GM12878 (cell line): ENCODE measurements around the gene PCDHGA1. TPM values are rescaled to one million over a fixed set of nuclear protein-coding genes. Genes with fewer than 3 reads are reported as not detected.

Experiments
- CHD1 ChIP-seq: IDR thresholded peaks from 2 replicates; pipeline ENCODE4 v1.6.1; 2012; ENCODE audit warnings: low read depth, low read length, improper control_type of control experiment
- EZH2 ChIP-seq: IDR thresholded peaks from 2 replicates; pipeline ENCODE4 v1.6.1; 2012; ENCODE audit warnings: low read depth, mild to moderate bottlenecking, control low read depth, inconsistent platforms, low read length, borderline replicate concordance; ENCODE audit not compliant: control insufficient read depth
- HCFC1 ChIP-seq: fragments of 150-350 bp; IDR thresholded peaks from 2 replicates; pipeline ENCODE4 v1.6.1; 2014; ENCODE audit warnings: low read length
- LARP7 ChIP-seq: fragments of 450-650 bp; IDR thresholded peaks from 2 replicates; pipeline ENCODE4 v1.6.1; 2017; ENCODE audit warnings: mild to moderate bottlenecking
- MXI1 ChIP-seq: fragments of 150-350 bp; IDR thresholded peaks from 2 replicates; pipeline ENCODE4 v1.6.1; 2011; ENCODE audit warnings: low read depth, mild to moderate bottlenecking, inconsistent platforms, low read length, improper control_type of control experiment
- NFIC ChIP-seq: IDR thresholded peaks from 2 replicates; pipeline ENCODE4 v1.6.1; 2012; ENCODE audit warnings: low read depth, mild to moderate bottlenecking, inconsistent platforms, low read length, moderate library complexity
- POU2F2 ChIP-seq: IDR thresholded peaks from 3 replicates; pipeline ENCODE4 v1.6.1; 2011; ENCODE audit warnings: low read depth, mild to moderate bottlenecking, low read length, borderline replicate concordance
- SMC3 ChIP-seq: IDR thresholded peaks from 2 replicates; pipeline ENCODE4 v1.6.1; 2011; ENCODE audit warnings: low read length, improper control_type of control experiment, borderline replicate concordance
- SP1 ChIP-seq: IDR thresholded peaks from one replicate; pipeline ENCODE4 v1.6.1; 2011; ENCODE audit warnings: low read depth, low read length
- SREBF2 ChIP-seq: IDR thresholded peaks from 2 replicates; pipeline ENCODE4 v1.6.1; 2012; ENCODE audit warnings: mild to moderate bottlenecking, low read length
- TBL1XR1 ChIP-seq: IDR thresholded peaks from 2 replicates; pipeline ENCODE4 v1.6.1; 2012; ENCODE audit warnings: low read depth, low read length, improper control_type of control experiment
- TCF12 ChIP-seq: IDR thresholded peaks from 2 replicates; pipeline ENCODE4 v1.6.1; 2011; ENCODE audit warnings: low read depth, mild to moderate bottlenecking, low read length
- TCF7 ChIP-seq: IDR thresholded peaks from 2 replicates; pipeline ENCODE4 v1.6.1; 2014; ENCODE audit warnings: antibody characterized with exemption, borderline replicate concordance
- YBX1 ChIP-seq: fragments of 450-650 bp; IDR thresholded peaks from 2 replicates; pipeline ENCODE4 v1.6.1; 2016; ENCODE audit warnings: antibody characterized with exemption
- YY1 ChIP-seq: IDR thresholded peaks from 2 replicates; pipeline ENCODE4 v1.6.1; 2011; ENCODE audit warnings: low read depth, mild to moderate bottlenecking, low read length
- polyA plus RNA-seq, 11 experiments: library from polyadenylated mRNA; depleted of rRNA in 4 of 11; unstranded in 6 of 11; stranded (reverse) in 5 of 11; fragments of >200 nt; fragmentation: Nextera tagmentation in 4 of 11; fragmentation: Illumina TruSeq in 1 of 11; extraction: Ambion mirVana in 4 of 11; extraction: Trizol in 1 of 11; gene quantifications; 1 replicate in 1 of 11; 2 replicates in 10 of 11; pipeline versions ENCODE4 v1.2.1 to v1.2.3, GENCODE V29; 2011 to 2016; ENCODE audit warnings: inconsistent platforms in 2 of 11, missing spikeins in 2 of 11, low read depth in 1 of 11
- total RNA-seq, 4 experiments: library from RNA; depleted of rRNA in 3 of 4; stranded (reverse); fragments of >200 nt in 3 of 4; fragmentation: Illumina TruSeq in 1 of 4; extraction: Trizol in 1 of 4; gene quantifications; 2 replicates each; pipeline versions ENCODE4 v1.2.1 to v1.2.3, GENCODE V29; 2013 to 2021
- TF ChIP-seq, protein P1 (sequence below): IDR thresholded peaks from 2 replicates; pipeline ENCODE4 v1.6.1; 2012; ENCODE audit warnings: mild to moderate bottlenecking, low read depth, low read length
- TF ChIP-seq, protein P2 (sequence below): IDR thresholded peaks from 2 replicates; pipeline ENCODE4 v1.6.1; 2011; ENCODE audit warnings: low read depth, low read length, improper control_type of control experiment, borderline replicate concordance
- TF ChIP-seq, protein P3 (sequence below): fragments of 450-650 bp; conservative IDR thresholded peaks from 2 replicates; pipeline ENCODE4 v1.6.1; 2017; ENCODE audit warnings: mild to moderate bottlenecking, moderate library complexity
- TF ChIP-seq, protein P4 (sequence below): fragments of 450-650 bp; IDR thresholded peaks from 2 replicates; pipeline ENCODE4 v1.6.1; 2017; ENCODE audit warnings: mild to moderate bottlenecking, low read depth, inconsistent platforms; ENCODE audit not compliant: poor library complexity, severe bottlenecking
- TF ChIP-seq, protein P5 (sequence below): fragments of 150-350 bp; IDR thresholded peaks from 2 replicates; pipeline ENCODE4 v1.6.1; 2016; ENCODE audit warnings: low read depth, low read length

PCDHGA1 gene
- total and polyA plus RNA-seq, 10 of the 15 experiments (the other 5 are each of a cell fraction or from before 2014, with no cell fraction given): 0.02 to 0.51 (median 0.19) TPM; not detected in 3

DNA sequence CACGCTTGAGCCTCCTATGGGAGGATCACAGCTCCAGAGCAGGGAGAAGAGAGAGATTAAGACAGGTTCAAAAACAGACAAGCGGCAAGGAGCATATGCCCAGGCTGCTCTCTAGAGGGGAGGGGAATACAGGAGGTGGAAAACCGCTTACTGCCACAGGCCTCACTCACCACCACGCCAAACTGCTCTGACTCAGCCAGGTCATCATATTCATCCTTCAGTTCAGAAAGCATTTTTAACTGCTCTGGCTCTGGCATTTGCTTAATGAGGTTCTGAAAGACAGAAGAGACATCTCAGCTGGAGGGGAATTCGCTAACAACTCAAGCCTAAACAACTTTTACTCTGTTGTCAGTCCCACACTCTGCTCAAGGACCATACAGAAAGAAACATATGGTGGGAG is 198.7 kb downstream of the PCDHGA1 start (continued):
- TF ChIP-seq, protein P1, sequence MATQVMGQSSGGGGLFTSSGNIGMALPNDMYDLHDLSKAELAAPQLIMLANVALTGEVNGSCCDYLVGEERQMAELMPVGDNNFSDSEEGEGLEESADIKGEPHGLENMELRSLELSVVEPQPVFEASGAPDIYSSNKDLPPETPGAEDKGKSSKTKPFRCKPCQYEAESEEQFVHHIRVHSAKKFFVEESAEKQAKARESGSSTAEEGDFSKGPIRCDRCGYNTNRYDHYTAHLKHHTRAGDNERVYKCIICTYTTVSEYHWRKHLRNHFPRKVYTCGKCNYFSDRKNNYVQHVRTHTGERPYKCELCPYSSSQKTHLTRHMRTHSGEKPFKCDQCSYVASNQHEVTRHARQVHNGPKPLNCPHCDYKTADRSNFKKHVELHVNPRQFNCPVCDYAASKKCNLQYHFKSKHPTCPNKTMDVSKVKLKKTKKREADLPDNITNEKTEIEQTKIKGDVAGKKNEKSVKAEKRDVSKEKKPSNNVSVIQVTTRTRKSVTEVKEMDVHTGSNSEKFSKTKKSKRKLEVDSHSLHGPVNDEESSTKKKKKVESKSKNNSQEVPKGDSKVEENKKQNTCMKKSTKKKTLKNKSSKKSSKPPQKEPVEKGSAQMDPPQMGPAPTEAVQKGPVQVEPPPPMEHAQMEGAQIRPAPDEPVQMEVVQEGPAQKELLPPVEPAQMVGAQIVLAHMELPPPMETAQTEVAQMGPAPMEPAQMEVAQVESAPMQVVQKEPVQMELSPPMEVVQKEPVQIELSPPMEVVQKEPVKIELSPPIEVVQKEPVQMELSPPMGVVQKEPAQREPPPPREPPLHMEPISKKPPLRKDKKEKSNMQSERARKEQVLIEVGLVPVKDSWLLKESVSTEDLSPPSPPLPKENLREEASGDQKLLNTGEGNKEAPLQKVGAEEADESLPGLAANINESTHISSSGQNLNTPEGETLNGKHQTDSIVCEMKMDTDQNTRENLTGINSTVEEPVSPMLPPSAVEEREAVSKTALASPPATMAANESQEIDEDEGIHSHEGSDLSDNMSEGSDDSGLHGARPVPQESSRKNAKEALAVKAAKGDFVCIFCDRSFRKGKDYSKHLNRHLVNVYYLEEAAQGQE: no peak
- TF ChIP-seq, protein P2, sequence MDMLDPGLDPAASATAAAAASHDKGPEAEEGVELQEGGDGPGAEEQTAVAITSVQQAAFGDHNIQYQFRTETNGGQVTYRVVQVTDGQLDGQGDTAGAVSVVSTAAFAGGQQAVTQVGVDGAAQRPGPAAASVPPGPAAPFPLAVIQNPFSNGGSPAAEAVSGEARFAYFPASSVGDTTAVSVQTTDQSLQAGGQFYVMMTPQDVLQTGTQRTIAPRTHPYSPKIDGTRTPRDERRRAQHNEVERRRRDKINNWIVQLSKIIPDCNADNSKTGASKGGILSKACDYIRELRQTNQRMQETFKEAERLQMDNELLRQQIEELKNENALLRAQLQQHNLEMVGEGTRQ: no peak
- TF ChIP-seq EZH2: no peak
- 0 out of 2 replicates have a peak, but pooled peaks have one; percentile 35 for TF ChIP-seq NFIC
- TF ChIP-seq CHD1: no peak
- TF ChIP-seq, protein P3, sequence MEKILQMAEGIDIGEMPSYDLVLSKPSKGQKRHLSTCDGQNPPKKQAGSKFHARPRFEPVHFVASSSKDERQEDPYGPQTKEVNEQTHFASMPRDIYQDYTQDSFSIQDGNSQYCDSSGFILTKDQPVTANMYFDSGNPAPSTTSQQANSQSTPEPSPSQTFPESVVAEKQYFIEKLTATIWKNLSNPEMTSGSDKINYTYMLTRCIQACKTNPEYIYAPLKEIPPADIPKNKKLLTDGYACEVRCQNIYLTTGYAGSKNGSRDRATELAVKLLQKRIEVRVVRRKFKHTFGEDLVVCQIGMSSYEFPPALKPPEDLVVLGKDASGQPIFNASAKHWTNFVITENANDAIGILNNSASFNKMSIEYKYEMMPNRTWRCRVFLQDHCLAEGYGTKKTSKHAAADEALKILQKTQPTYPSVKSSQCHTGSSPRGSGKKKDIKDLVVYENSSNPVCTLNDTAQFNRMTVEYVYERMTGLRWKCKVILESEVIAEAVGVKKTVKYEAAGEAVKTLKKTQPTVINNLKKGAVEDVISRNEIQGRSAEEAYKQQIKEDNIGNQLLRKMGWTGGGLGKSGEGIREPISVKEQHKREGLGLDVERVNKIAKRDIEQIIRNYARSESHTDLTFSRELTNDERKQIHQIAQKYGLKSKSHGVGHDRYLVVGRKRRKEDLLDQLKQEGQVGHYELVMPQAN: no peak
- no peak for TF ChIP-seq LARP7
- TF ChIP-seq TCF12: peak; percentile 87; the same call in 1 of the 2 replicates
- no peak for TF ChIP-seq YY1
- TF ChIP-seq SP1: no peak
- no peak for TF ChIP-seq SMC3
- TF ChIP-seq SREBF2: no peak
- TF ChIP-seq, protein P4, sequence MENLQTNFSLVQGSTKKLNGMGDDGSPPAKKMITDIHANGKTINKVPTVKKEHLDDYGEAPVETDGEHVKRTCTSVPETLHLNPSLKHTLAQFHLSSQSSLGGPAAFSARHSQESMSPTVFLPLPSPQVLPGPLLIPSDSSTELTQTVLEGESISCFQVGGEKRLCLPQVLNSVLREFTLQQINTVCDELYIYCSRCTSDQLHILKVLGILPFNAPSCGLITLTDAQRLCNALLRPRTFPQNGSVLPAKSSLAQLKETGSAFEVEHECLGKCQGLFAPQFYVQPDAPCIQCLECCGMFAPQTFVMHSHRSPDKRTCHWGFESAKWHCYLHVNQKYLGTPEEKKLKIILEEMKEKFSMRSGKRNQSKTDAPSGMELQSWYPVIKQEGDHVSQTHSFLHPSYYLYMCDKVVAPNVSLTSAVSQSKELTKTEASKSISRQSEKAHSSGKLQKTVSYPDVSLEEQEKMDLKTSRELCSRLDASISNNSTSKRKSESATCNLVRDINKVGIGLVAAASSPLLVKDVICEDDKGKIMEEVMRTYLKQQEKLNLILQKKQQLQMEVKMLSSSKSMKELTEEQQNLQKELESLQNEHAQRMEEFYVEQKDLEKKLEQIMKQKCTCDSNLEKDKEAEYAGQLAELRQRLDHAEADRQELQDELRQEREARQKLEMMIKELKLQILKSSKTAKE: no peak
- no peak for TF ChIP-seq HCFC1
- TF ChIP-seq TCF7: no peak
- 0 out of 2 replicates have a peak, but pooled peaks have one; percentile 22 for TF ChIP-seq MXI1
- peak; percentile 32; the same call in 1 of the 3 replicates for TF ChIP-seq POU2F2
- TF ChIP-seq YBX1: no peak
- TF ChIP-seq, protein P5, sequence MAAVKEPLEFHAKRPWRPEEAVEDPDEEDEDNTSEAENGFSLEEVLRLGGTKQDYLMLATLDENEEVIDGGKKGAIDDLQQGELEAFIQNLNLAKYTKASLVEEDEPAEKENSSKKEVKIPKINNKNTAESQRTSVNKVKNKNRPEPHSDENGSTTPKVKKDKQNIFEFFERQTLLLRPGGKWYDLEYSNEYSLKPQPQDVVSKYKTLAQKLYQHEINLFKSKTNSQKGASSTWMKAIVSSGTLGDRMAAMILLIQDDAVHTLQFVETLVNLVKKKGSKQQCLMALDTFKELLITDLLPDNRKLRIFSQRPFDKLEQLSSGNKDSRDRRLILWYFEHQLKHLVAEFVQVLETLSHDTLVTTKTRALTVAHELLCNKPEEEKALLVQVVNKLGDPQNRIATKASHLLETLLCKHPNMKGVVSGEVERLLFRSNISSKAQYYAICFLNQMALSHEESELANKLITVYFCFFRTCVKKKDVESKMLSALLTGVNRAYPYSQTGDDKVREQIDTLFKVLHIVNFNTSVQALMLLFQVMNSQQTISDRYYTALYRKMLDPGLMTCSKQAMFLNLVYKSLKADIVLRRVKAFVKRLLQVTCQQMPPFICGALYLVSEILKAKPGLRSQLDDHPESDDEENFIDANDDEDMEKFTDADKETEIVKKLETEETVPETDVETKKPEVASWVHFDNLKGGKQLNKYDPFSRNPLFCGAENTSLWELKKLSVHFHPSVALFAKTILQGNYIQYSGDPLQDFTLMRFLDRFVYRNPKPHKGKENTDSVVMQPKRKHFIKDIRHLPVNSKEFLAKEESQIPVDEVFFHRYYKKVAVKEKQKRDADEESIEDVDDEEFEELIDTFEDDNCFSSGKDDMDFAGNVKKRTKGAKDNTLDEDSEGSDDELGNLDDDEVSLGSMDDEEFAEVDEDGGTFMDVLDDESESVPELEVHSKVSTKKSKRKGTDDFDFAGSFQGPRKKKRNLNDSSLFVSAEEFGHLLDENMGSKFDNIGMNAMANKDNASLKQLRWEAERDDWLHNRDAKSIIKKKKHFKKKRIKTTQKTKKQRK: no peak
- TF ChIP-seq TBL1XR1: no peak
